ENCODE data around the gene TMEM182. TPM values are rescaled to one million over a fixed set of nuclear protein-coding genes. Genes with fewer than 3 reads are reported as not detected.

Gene TMEM182
- total RNA-seq, 1 experiment from 2014 or later = 5.3 TPM

GRCh38 chr2:102724016-102724490 is 37.8 kb upstream of the TMEM182 start:
- no peaks in the 10 kb centered on the region for H3K27me3 Mint-ChIP-seq (ENCODE audit: insufficient read depth, unreplicated experiment)
- H3K36me3 Mint-ChIP-seq (ENCODE audit: insufficient read depth, unreplicated experiment) = peaks cover 59% of the 10 kb centered on the region
- H3K27ac Mint-ChIP-seq (ENCODE audit: low read depth, unreplicated experiment) = no peak overlapping the region
- ChIA-PET CTCF (interaction anchor here (0.7 to 1.2 kb wide), 2 partner anchors 9 to 29 kb away, joined by 3 to 4 read pairs; no protein-coding TSS in a partner anchor), POLR2A (no interaction called here)
- H3K4me3 Mint-ChIP-seq (ENCODE audit: unreplicated experiment) = no peak overlapping the region
- TF ChIP-seq CTCF (IDR thresholded peaks at IDR 0.05; ENCODE audit: unreplicated experiment) = no peak
- intact Hi-C loops (cut with micrococcal nuclease) = no loop called here
- DNase-seq (ENCODE audit: unreplicated experiment) = no peak
- H3K9me3 Mint-ChIP-seq (ENCODE audit: unreplicated experiment) = no peaks in the 10 kb centered on the region
- H3K4me1 Mint-ChIP-seq (ENCODE audit: insufficient read depth, unreplicated experiment) = no peaks in the 10 kb centered on the region
- BruUV-seq (replicated peaks) = no TSS peak

- Mint-ChIP-seq H3K27ac (ENCODE audit: low read depth, unreplicated experiment) (no peak overlapping the region), H3K36me3 (ENCODE audit: insufficient read depth, unreplicated experiment) (peaks cover 63% of the 10 kb centered on the region), H3K4me1 (ENCODE audit: insufficient read depth, unreplicated experiment) (no peaks in the 10 kb centered on the region), H3K4me3 (ENCODE audit: unreplicated experiment) (no peak overlapping the region), H3K9me3 (ENCODE audit: unreplicated experiment) (no peaks in the 10 kb centered on the region), H3K27me3 (ENCODE audit: insufficient read depth, unreplicated experiment) (no peaks in the 10 kb centered on the region)
- ChIA-PET CTCF (interaction anchor here (0.7 to 1.2 kb wide), 2 partner anchors 9 to 29 kb away, joined by 3 to 4 read pairs; no protein-coding TSS in a partner anchor), POLR2A (no interaction called here)
- DNase-seq (ENCODE audit: unreplicated experiment) = no peak
- no peak for TF ChIP-seq CTCF (IDR thresholded peaks at IDR 0.05; ENCODE audit: unreplicated experiment)
- BruUV-seq (replicated peaks) = no TSS peak
- intact Hi-C loops (cut with micrococcal nuclease) = no loop called here
Observed at GRCh38 chr2:102724553-102724952, 37.3 kb upstream of the TMEM182 start.

- intact Hi-C loops (cut with micrococcal nuclease) = no loop called here
- no peak for DNase-seq (ENCODE audit: unreplicated experiment)
- Mint-ChIP-seq H3K9me3 (ENCODE audit: unreplicated experiment) (no peaks in the 10 kb centered on the region), H3K27ac (ENCODE audit: low read depth, unreplicated experiment) (no peak overlapping the region), H3K36me3 (ENCODE audit: insufficient read depth, unreplicated experiment) (peaks cover 62% of the 10 kb centered on the region), H3K4me1 (ENCODE audit: insufficient read depth, unreplicated experiment) (no peaks in the 10 kb centered on the region), H3K4me3 (ENCODE audit: unreplicated experiment) (no peak overlapping the region), H3K27me3 (ENCODE audit: insufficient read depth, unreplicated experiment) (no peaks in the 10 kb centered on the region)
- no peak for TF ChIP-seq CTCF (IDR thresholded peaks at IDR 0.05; ENCODE audit: unreplicated experiment)
- CTCF ChIA-PET = interaction anchor here (1.9 kb wide), 1 partner anchor 27 kb away, joined by 6 read pairs; no protein-coding TSS in a partner anchor
- BruUV-seq (replicated peaks) = no TSS peak
- POLR2A ChIA-PET = no interaction called here
Observed at GRCh38 chr2:102726128-102727087, 35.4 kb upstream of the TMEM182 start.

GRCh38 chr2:102735416-102736109 is 26.3 kb upstream of the TMEM182 start:
- Mint-ChIP-seq H3K9me3 (ENCODE audit: unreplicated experiment) (no peaks in the 10 kb centered on the region), H3K36me3 (ENCODE audit: insufficient read depth, unreplicated experiment) (peaks cover 14% of the 10 kb centered on the region), H3K4me1 (ENCODE audit: insufficient read depth, unreplicated experiment) (peaks cover 14% of the 10 kb centered on the region), H3K27ac (ENCODE audit: low read depth, unreplicated experiment) (no peak overlapping the region), H3K4me3 (ENCODE audit: unreplicated experiment) (peak overlapping the region; percentile 89), H3K27me3 (ENCODE audit: insufficient read depth, unreplicated experiment) (no peaks in the 10 kb centered on the region)
- BruUV-seq (replicated peaks) = no TSS peak
- TF ChIP-seq CTCF (IDR thresholded peaks at IDR 0.05; ENCODE audit: unreplicated experiment) = no peak
- ChIA-PET CTCF (interaction anchor here (0.6 to 1.2 kb wide), 6 partner anchors 17 to 1540 kb away, joined by 3 to 5 read pairs (median 4); no protein-coding TSS in a partner anchor), POLR2A (no interaction called here)
- peak; percentile 4 for DNase-seq (ENCODE audit: unreplicated experiment)
- intact Hi-C loops (cut with micrococcal nuclease) = no loop called here
